Uterus (tissue), 4 donors: ENCODE results near the gene C6orf89. TPM values are rescaled to one million over a fixed set of nuclear protein-coding genes. Genes with fewer than 3 reads are reported as not detected.

Experiments used
- DNase-seq, 2 donors: peaks; one replicate each; pipeline ENCODE4 v3.0.0-alpha.2; 2019 to 2020
- H3K27ac ChIP-seq, 2 donors: fragments of 200-600 bp; sonication (generic); 1 replicate in 1 of 2; 2 replicates in 1 of 2; pipeline ENCODE4 v1.5.1; 2016 to 2018
- H3K27me3 ChIP-seq, 2 donors: fragments of 200-600 bp; sonication (generic); one replicate each; pipeline ENCODE4 v1.5.1; 2018 to 2019; ENCODE audit warnings: control low read depth in 1 of 2
- H3K36me3 ChIP-seq, 2 donors: fragments of 200-600 bp; sonication (generic); one replicate each; pipeline ENCODE4 v1.5.1; 2019; ENCODE audit warnings: control low read depth in 1 of 2
- H3K4me1 ChIP-seq, 2 donors: fragments of 200-600 bp; sonication (generic); one replicate each; pipeline ENCODE4 v1.5.1; 2018 to 2019; ENCODE audit warnings: control low read depth in 1 of 2
- H3K4me3 ChIP-seq, 2 donors: fragments of 200-600 bp; sonication (generic); 1 replicate in 1 of 2; 2 replicates in 1 of 2; pipeline ENCODE4 v1.5.1; 2018 to 2019; ENCODE audit warnings: mild to moderate bottlenecking in 1 of 2
- H3K9me3 ChIP-seq, 2 donors: fragments of 200-600 bp; sonication (generic); one replicate each; pipeline ENCODE4 v1.5.1; 2019; ENCODE audit warnings: control low read depth in 1 of 2
- CTCF ChIP-seq, 4 experiments: fragments of 200-600 bp in 2 of 4; fragments of 450-650 bp in 2 of 4; sonication (generic) in 2 of 4; IDR thresholded peaks; one replicate each; pipeline ENCODE4 v1.5.1; 2016 to 2019; ENCODE audit warnings: antibody characterized with exemption in 4 of 4, mild to moderate bottlenecking in 2 of 4, moderate library complexity in 1 of 4
- POLR2A ChIP-seq, 2 donors: fragments of 450-650 bp; IDR thresholded peaks; one replicate each; pipeline ENCODE4 v1.6.1; 2016; ENCODE audit warnings: antibody characterized with exemption in 2 of 2, mild to moderate bottlenecking in 1 of 2, moderate library complexity in 1 of 2
- intact Hi-C: fragments of 100-400 bp; cut with DNase I; formaldehyde crosslinking; loops from one replicate; pipeline ENCODE4 v1.15.1; 2023; ENCODE audit warnings: low total_unique reads
- total RNA-seq, 4 donors: library from RNA; depleted of rRNA in 3 of 4; stranded (reverse); fragments of >200 nt in 3 of 4; gene quantifications; one replicate each; pipeline versions ENCODE4 v1.1.0 to v1.2.4, GENCODE V29; 2014 to 2023
- donor health status: DM: yes; HTN: yes; CAD: no.

Gene C6orf89
- total RNA-seq, 4 donors from 2014 or later, result 21.3 to 67.9 (median 42.6) TPM

- H3K4me1 ChIP-seq, result no peaks in the 10 kb centered on the region
- H3K36me3 ChIP-seq, result no peaks in the 10 kb centered on the region
- TF ChIP-seq POLR2A (IDR thresholded peaks at IDR 0.05) (no peak), CTCF (IDR thresholded peaks at IDR 0.05) (no peak)
- intact Hi-C loops, result no loop called here
- H3K27ac ChIP-seq, result no peak overlapping the region
- DNase-seq, result no peak
- H3K27me3 ChIP-seq, result no peaks in the 10 kb centered on the region
- no peaks in the 10 kb centered on the region for H3K9me3 ChIP-seq
- no peak overlapping the region for H3K4me3 ChIP-seq
Observed at GRCh38 chr6:36959555-36960250, 74.0 kb downstream of the C6orf89 start.

- Histone ChIP-seq H3K4me3 (no peak overlapping the region), H3K4me1 (no peaks in the 10 kb centered on the region), H3K36me3 (no peaks in the 10 kb centered on the region), H3K9me3 (no peaks in the 10 kb centered on the region), H3K27ac (peak overlapping the region in 1 of 2 donors; percentile 59), H3K27me3 (no peaks in the 10 kb centered on the region)
- intact Hi-C loops, result no loop called here
- no peak for DNase-seq
- no peak for TF ChIP-seq CTCF (IDR thresholded peaks at IDR 0.05)
- TF ChIP-seq POLR2A (IDR thresholded peaks at IDR 0.05), result no peak
Observed at GRCh38 chr6:36961441-36962435, 76.0 kb downstream of the C6orf89 start.

GRCh38 chr6:36962874-36963273 is 77.1 kb downstream of the C6orf89 start:
- no peak for TF ChIP-seq POLR2A (IDR thresholded peaks at IDR 0.05)
- no peak for TF ChIP-seq CTCF (IDR thresholded peaks at IDR 0.05)
- DNase-seq, result peak in 1 of 2 donors; percentile 48
- Histone ChIP-seq H3K27me3 (no peaks in the 10 kb centered on the region), H3K36me3 (no peaks in the 10 kb centered on the region), H3K9me3 (no peaks in the 10 kb centered on the region), H3K27ac (no peak overlapping the region), H3K4me3 (no peak overlapping the region), H3K4me1 (no peaks in the 10 kb centered on the region)
- intact Hi-C loops, result no loop called here

GRCh38 chr6:36963451-36964290 is 77.9 kb downstream of the C6orf89 start:
- no peak overlapping the region for H3K4me3 ChIP-seq
- TF ChIP-seq POLR2A (IDR thresholded peaks at IDR 0.05) (no peak), CTCF (IDR thresholded peaks at IDR 0.05) (no peak)
- H3K27ac ChIP-seq, result no peak overlapping the region
- H3K27me3 ChIP-seq, result no peaks in the 10 kb centered on the region
- DNase-seq, result no peak
- intact Hi-C loops, result no loop called here
- H3K9me3 ChIP-seq, result no peaks in the 10 kb centered on the region
- H3K4me1 ChIP-seq, result no peaks in the 10 kb centered on the region
- no peaks in the 10 kb centered on the region for H3K36me3 ChIP-seq
